Stimulated activated CD8-positive, alpha-beta memory T cell treated with anti-CD3 and anti-CD28 coated beads, Interleukin-4, amount 100 ng/mL, for 1 hour (primary cell): ENCODE data around the gene PNMA6F.

ENCODE experiments used
- DNase-seq, 2 donors: peaks; one replicate each; pipeline ENCODE4 v3.0.0-alpha.2; 2020; ENCODE audit warnings: low read depth in 2 of 2, low spot score in 1 of 2

Gene PNMA6F

DNA sequence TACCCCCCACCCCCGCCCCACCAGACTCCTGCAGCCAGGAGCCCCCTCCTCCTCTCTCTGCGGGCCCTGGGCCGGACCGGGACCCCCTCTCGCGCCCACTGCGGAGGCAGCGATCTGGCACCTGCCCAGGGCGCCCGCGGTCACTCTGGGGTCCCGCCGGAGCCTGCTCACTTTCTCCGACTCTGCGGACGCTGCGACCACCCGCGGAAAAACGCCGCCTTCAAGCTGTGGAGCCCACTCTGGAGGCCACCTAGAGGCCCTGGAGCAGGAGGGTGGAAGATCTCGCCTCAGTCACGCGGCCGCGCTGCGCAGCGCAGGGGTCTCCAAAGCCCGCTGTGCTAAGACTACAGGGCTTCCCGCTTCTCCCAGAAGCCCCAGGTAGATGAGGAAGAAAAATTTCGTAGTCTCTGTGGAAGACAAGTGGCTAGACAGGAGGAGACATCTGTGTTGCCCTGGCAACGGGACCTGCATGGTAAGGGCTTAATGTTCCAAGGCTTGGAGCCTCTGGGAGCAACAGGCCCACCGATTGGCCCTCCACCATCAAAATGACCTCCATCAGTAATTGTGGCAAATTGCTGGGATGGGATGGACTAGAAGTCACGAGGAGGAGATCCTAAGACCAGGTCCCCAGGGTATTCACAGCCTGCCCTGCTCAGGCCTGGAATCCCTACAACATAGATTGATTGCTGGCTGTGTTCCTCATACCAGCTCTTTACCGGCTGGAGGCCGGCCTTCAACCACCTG lies at the start of gene PNMA6F:
PNMA6F (minus strand) TSS at position 387 of the 744 bp plus-strand sequence. CDS start 1,093 bp downstream, outside the sequence.
- no peak for DNase-seq

DNA sequence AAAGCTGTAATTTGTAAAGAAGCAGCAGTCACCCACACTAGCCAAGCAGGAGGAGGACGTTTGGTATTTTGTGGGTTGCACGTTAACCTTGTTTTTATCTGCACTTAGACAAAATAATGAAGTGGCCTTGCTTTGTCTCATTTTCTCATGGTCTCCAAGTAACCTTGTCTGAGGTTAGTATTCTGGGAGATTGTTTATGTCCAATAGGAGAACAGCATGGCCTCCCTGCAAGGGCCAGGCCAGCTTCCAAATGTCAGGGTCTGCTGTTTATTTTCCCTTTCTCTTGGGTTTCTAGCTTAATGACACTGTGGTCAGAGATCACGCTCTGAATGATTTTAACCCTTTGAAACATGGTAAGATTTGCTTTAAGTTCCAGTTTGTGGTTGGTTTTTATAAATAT lies 49.7 kb upstream of the PNMA6F start:
- no peak for DNase-seq

DNA sequence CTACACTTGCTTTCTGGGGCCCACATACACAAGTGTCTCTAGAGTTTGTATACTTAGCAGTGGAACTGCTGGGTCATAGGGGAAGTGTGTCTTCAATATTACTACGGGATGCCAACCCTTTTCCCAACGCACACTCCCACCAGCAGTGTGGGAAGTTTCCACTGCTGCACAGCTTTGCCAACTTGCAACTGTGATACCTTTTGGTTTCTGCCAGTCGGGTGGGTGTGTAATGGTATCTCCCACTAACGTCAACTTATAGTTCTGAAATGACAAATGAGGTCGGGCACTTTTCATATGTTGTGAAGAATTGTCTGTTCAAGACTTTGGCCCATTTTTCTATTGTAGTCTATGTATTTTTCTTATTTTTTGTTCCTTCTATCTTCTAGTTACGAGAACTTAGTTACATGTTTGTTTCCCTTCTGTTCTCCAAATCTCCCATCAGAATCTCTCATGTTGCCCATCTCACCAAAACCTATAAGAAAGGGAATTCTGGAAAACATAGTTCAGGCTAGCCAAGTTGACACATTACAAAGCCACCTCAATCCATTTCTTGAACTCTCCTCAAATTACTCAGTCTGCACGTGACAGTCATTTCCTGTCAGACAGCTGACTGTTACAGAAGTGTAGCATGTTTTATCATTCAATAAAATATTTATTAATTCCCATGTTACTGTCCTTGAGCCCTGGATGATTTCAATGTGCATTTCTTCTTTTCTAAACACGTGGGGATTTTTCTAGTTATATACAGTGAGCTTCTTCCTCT lies 48.9 kb upstream of the PNMA6F start:
- no peak for DNase-seq

- DNase-seq = no peak
These were observed 45.4 kb upstream of the PNMA6F start for GRCh38 chrX:153366878-153367538.

DNA sequence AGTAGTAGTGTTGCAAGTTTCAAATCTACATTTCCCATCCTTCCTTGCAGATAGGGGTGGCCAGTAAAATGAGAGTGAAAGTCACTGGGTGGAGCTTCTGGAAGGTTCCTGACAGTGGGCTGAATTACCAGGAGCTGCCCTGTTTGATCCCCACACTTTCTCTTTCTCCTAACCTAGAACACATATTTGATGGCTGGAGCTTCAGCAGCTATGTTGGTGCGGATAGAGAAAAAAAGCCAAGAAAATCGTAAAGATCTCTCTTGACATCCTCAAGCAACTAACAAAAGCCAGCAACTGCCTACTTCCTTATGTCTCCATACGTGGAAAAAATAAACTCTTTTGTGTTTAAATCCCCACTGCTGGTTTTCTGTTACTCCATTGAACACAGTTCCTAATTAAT lies 44.6 kb upstream of the PNMA6F start:
- DNase-seq = no peak

GRCh38 chrX:153365670-153366069 lies 44.1 kb upstream of the PNMA6F start:
- DNase-seq = no peak

DNA sequence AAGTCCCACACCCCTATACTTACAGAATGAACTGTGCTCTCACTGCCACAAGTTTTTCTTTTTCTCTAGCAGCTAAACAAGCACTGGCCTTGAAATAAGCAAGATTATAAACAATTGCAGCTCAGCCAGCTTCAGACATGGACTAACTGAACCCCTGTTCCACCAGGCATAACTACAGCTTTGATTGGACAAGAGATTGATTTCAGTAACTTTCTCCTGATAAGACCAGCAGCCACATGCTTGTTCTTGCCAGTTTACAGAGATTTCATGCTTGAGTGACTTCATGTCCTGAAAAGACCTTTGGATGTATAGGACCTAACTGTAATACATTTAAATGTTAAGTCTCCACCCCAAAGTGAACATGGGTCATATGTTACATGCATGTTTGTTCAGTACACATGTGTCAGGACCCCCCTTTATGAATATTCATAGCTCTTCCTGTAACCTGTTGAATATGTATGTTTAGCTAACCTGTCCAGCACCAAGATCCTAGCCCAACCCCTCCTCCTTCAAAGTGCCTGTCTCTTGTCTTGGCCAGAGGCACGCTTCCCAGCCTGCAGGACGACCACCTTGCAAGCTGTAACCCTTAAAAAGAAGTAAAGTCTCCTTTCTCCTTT lies 40.3 kb upstream of the PNMA6F start:
- DNase-seq = no peak

GRCh38 chrX:153357877-153358276 lies 36.3 kb upstream of the PNMA6F start:
- DNase-seq = no peak

GRCh38 chrX:153353416-153353815 lies 31.8 kb upstream of the PNMA6F start:
- no peak for DNase-seq

GRCh38 chrX:153352858-153353257 lies 31.3 kb upstream of the PNMA6F start:
- DNase-seq = no peak

DNA sequence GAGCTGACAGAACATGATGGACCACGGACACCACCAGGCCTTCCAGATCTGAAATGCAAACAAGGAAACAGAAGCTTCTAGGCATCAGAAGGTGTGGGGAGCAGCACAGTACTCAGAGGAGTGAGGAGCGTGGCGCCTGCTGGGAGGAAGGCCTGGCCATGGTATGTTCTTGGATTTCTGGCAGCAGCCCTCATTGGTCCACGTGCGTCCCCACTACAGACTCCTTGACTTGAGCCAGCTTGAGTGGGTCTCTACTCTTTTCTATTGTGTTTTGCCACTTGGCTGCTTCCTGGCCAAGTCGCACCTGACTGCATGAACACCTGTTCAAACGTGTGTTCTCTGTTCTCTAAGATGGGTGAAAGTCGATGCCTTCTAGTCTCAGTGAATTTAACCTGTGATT lies 30.4 kb upstream of the PNMA6F start:
- no peak for DNase-seq

DNA sequence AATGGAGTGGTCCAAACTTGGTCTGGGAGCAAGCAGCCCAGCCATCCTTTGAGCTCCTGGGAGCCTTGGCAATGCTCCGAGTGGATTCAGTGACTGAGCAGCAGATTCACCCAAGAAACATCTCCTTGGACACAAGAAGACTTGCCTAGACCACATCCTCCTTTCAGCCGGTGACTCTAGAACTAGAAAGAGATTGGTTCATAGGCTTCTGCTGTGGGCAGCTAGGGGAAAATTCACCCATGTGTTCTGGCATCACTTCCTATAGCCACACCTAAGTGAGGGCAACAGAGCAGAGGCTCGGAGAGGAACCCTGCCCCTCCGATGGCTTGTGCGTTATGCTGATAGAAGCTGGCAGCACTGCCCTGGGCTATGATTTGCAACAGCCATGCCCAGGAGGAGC lies 28.4 kb upstream of the PNMA6F start:
- DNase-seq = no peak

GRCh38 chrX:153348421-153348820 lies 26.9 kb upstream of the PNMA6F start:
- DNase-seq = no peak

DNA sequence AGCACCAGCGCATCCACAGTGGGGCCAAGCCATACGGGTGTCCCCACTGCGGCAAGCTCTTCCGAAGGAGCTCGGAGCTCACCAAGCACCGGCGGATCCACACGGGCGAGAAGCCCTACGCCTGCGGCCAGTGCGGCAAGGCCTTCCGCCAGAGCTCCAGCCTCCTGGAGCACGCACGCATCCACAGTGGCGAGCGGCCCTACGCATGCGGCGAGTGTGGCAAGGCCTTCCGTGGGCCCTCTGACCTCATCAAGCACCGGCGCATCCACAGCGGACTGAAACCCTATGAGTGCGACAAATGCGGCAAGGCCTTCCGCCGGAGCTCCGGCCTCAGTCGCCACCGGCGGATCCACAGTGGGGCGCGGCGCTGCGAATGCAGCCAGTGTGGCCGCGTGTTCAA lies 26.0 kb upstream of the PNMA6F start:
- no peak for DNase-seq

DNA sequence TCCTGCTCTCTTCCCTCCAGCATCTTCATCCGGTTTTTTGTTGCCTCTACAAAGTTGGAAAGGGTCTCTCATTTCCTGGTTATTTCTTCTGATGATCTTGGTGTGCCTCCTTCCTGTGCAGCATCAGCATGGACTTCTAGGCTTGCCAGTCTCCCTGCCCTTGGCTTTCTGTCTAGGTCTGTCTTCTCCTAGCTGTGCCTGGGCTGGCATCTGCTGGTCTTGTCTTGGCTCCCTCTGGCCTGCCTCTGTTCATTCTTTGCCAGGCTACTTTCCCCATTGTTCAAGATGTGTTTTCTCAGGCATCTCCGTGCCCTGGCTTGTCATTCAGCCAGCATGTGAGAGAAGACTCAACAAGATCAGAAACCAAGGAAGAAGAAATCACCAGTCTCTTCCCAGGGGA lies 22.1 kb upstream of the PNMA6F start:
- no peak for DNase-seq

DNA sequence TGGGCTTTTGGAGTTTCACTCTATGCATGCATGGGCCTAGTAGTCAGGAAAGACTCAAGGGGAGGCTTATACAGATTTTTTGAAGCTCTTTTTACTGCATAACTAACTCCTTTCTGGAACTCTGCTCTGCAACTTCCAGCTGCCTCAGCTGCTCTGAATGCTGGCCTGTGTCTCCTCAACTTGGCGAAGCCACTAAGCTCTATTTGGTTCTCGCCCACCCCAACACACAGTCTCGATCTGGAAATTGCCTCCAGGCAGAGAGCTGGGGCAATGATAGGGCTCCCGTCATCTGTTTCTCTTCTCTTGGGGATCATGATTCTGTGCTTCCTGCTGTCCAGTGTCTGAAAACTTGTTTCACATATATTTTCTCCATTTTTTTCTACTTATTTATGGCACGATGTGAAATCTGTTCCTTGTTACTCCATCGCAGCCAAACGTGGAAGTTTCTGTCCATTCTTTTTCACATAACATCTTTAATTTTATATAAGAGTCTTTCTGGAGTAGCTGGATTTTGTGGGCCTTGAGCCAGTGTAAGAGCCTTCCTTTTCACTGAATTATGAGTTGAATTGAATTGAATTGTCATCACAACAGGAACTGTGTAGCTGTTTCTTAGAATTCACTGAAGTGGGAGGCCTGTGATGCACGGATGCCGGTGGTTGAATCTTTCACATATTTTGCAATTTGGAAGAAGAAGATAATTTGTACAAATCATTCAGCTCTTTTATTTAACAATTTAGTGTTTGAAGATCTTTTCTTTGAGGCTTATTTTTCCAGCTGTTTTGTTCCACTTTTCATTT lies 21.4 kb upstream of the PNMA6F start:
- DNase-seq = no peak

- no peak for DNase-seq
These were observed 18.5 kb upstream of the PNMA6F start for GRCh38 chrX:153340111-153340510.

DNA sequence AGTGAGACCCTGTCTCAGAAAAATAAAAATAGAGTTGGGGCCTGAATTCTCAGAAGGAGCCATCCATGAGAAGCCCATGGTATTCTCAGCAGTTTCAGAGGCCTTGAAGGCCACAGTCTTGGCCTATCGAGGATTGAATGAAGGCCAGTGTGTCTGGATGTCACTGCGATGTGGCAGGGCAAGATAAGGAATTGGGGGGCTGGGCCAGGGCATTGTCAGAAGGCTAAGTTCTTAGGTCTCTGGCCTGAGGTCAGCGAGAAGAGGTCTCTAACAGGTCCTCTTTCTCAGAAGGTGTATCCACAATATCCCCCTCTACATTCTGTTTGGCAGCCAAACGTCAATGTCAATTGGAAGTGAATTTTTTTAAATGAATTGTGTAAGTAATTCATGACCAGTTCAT lies 18.1 kb upstream of the PNMA6F start:
- no peak for DNase-seq

DNA sequence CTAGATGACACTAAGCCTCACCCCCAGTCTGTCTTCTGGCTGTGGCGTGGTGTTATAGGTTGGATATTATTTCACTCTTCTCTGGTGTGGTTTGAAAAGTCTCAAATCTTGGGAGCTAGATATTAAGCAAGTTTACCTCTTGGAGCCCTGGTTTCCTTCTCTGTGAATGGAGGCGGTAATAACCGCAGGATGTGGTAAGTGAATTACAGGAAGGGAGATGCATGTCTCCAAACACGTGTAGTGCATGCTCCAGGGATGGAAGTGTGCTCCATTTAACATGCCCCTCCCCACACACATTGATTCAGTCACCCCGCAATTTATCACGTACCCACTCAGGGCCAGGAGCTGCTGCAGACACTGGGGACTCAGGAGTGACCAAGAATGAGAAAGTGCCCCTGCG lies 17.3 kb upstream of the PNMA6F start:
- no peak for DNase-seq

DNA sequence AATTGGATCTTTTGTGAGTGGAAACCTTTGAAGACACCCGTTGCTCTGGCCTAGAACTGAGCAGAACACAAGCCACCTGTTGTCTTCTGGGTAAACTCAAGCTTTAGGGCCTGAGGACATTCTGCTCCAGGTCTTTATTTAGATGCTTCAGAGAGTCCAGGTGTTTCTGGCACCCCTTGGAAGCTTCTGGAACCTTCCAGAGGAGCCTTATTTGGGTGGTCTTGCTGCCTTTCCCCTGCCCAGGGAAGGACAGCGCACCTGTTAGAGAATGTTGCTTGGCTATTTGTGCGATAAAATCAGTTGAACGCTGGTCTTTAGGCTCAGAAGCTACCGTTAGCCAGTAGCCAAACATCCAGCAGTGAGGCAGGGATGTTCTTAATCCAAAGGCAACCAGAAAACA lies 15.4 kb upstream of the PNMA6F start:
- no peak for DNase-seq
